CD4-positive, alpha-beta T cell treated with Interleukin-10 for 1 hour (primary cell): Measurements from ENCODE around the gene GFY.

Experiments used
- DNase-seq: peaks from one replicate; pipeline ENCODE4 v3.0.0-alpha.2; 2020

Gene GFY

DNA sequence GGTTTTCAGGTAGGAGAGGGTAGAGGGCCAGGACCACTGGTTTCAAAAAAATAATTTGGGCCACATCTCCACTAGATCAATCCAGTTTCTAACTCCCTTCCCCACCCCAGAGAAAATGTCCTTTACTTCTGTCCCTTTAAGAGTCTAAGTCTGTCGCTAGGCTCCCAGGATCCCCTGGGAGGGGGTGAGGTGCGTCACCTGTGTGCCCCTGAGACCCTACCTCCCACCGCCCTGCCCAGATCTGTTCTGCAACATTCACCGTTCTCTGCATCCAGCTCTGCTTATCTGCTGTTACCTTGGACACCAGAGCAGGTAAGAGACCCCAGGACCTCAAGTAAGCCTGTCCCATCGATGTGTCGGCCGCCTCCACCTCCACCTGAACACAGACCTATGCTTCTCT lies at the start of gene GFY:
Gene GFY, plus strand, starts transcription at position 211 of the 400 bp plus-strand sequence. CDS start 1,043 bp downstream, outside the sequence.
- DNase-seq = no peak

GRCh38 chr19:49378512-49378911 lies 46.7 kb upstream of the GFY start:
- no peak for DNase-seq

DNA sequence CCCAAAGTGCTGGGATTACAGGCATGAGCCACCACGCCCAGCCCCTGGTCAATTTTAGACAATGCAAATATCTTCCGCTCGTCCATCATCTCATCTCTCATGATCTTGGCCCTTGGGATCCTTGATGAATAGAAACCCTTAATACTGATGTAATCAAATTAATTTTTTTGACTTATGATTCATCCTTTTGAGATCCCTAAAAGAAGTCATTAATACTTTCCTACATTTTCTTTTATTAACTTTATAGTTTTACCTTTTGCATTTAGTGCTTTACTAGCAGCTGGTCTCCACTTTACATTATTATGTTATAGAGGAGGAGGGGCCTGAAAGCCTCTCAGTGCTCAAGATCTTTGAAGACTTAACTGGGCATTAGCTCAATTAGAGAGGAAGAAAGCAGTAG lies 44.8 kb upstream of the GFY start:
- no peak for DNase-seq

- DNase-seq = no peak
Observed at GRCh38 chr19:49382639-49383038, 42.5 kb upstream of the GFY start.

GRCh38 chr19:49383599-49383998 lies 41.6 kb upstream of the GFY start:
- DNase-seq = no peak

DNA sequence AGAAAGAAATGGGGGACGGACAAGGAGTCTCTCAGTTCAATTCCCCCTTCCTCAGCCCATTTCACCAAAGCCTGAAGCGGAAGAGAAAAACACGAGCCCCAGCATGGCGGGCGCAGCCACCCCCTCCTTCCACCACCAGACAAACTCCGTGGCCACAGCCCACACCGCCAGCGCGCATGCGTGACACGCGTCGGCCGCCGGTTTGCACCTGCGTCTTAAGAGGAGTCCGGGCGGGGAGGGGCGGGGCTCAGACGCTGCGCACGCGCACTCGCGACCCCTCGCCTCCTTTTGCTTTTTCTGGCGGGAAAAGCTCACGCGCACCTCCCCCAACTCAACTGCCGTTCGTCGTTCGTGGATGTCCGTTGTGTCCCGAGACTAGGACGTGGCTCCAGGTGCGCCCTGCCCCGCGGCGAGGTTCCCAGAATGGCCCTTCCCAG lies 37.2 kb upstream of the GFY start, which contains the start of gene KASH5:
Gene KASH5, plus strand, starts transcription at position 314 of the 437 bp plus-strand sequence. CDS start 2,635 bp downstream, outside the sequence.
- peak; percentile 92 for DNase-seq

GRCh38 chr19:49389406-49389805 lies 35.8 kb upstream of the GFY start:
- no peak for DNase-seq

DNA sequence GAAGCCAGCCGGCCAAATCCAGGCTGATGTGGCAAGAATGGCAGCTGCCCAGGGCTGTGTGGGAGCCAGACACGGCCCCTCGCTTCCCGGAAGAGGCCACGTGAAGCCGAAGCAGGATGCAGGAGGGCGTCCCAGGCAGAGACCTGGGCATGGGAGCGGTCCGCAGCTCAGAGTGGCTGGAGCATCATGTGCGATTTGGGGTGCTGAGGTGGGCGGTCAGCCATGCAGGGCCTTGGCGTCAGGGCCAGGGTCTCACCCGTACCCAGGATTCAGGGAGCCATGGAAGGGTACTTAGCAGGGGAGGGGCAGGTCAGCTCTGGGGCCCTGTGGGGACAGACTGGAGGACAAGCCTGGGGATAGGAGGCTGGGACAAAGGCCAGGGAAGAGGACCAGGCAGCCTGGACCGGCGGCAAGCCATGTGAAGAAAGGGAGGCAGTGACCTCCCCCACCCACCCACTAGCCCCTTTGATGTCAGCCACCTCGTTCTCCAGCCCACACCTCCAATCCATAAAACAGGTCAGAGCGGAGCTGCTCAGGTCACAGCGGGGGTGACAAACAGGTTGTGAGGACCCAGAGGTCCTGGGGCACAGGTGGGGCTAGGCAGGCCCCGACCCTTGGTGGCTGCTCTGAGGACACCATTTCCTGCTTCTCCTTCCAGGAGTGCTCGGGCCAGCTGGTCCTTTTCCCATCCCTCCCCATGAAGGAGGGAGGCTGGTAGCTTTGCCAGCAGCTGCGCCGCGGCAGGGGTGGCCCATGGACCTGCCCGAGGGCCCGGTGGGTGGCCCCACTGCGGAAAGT lies 34.9 kb upstream of the GFY start:
- no peak for DNase-seq

- no peak for DNase-seq
Observed at GRCh38 chr19:49390929-49391359, 34.2 kb upstream of the GFY start.

- peak; percentile 84 for DNase-seq
Observed at GRCh38 chr19:49391581-49392399, 33.4 kb upstream of the GFY start.

GRCh38 chr19:49393881-49394280 lies 31.3 kb upstream of the GFY start:
- DNase-seq = no peak

- DNase-seq = no peak
Observed at GRCh38 chr19:49395581-49396407, 29.4 kb upstream of the GFY start.

DNA sequence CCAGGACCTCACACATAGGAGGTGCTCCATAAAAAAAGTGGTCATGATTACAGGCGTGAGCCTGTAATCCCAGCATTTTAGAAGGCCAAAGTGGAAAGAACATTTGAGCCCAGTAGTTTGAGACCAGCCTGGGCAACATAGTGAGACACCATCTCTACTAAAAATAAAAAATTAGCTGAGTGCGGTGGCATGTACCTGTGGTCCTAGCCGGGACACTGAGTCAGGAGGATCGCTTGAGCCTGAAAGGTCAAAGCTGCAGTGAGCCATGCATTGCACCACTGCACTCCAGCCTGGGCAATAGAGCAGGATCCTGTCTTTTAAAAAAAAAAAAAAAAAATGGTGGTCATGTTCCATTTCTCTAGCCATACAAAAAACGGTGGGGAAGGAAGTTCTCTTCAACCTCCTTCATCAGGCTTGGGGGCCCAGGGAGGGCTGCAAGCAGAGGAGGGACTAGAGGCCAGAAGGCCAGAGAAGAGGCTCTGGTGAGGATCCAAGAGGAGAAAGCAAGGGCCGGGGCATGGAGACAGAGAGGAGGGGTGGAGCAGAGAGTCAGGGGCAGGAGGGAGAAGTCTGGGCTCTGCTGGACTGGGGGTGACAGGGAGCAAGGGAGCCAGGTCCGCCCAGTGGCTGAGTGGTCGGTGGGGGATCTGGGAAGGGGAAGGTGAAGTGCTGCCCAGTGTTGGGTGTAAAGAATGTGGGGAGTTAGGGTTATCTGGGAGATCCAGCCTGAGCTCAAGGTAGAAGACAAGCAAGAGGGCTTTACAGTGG lies 28.3 kb upstream of the GFY start:
- no peak for DNase-seq

GRCh38 chr19:49398001-49398615 lies 27.1 kb upstream of the GFY start:
- no peak for DNase-seq

- no peak for DNase-seq
Observed at GRCh38 chr19:49398931-49399330, 26.3 kb upstream of the GFY start.

- DNase-seq = no peak
Observed at GRCh38 chr19:49400029-49400428, 25.2 kb upstream of the GFY start.

- no peak for DNase-seq
Observed at GRCh38 chr19:49403404-49404187, 21.6 kb upstream of the GFY start.

DNA sequence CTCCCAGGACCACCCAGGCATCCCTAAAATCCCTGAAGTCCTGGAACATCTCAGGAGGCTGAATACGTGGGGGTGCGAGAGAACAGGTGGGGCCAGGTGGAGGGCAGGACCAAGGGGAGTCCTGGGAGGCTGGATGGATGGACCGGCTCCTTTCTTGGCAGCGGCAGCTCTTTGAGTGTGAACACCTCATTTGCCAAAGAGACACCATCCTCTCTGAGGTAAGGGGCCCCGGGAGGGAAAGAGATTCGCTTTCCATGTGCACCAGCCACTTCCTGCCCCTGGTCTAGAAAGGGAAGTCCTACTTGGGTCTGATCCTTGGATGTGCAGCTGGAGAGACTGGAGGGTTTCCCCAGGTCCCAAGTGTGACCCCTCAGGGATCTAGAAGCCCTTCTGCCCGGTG lies 18.1 kb upstream of the GFY start:
- no peak for DNase-seq

DNA sequence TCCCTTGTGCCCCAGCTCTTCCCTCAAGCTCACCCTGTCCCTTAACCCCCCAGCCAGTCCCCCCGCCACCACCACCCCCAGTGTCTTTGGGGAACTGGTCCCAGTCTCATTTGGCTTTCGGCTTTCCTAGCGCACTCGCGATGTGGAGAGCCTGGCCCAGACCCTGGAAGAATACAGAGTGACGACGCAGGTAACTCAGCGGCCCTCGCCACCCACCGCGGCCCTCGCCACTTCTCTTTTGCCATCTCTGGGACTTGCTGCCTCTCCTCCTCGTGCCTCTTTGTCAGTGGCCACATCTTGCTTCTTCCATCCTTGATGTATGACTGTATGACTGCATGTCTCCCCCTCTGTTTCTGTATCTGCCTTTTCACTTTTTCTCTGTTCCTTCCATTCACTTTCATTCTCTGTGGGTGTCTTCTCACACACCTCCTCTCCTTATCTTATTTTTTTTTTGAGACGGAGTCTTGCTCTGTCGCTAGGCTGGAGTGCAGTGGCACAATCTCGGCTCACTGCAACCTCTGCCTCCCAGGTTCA lies 17.6 kb upstream of the GFY start:
- DNase-seq = no peak

GRCh38 chr19:49408816-49409440 lies 16.3 kb upstream of the GFY start:
- no peak for DNase-seq
